Immature natural killer cell (primary cell): ENCODE measurements around the gene PSMD1. TPM values are rescaled to one million over a fixed set of nuclear protein-coding genes. Genes with fewer than 3 reads are reported as not detected.
"Not testable (repeated sequence)": the region's sequence is repeated elsewhere in the genome, so short reads cannot be mapped to it uniquely, and the experiment has no call there.

Experiments
- DNase-seq, 3 donors: peaks; one replicate each; pipeline ENCODE4 v3.0.0; 2022; ENCODE audit warnings: mixed read lengths in 1 of 3
- H3K27ac Mint-ChIP-seq, 6 donors: one replicate each; pipeline ENCODE4 v1.8.0; 2020; ENCODE audit warnings: mixed read lengths in 6 of 6, mild to moderate bottlenecking in 5 of 6, inconsistent platforms in 4 of 6, moderate library complexity in 3 of 6
- H3K27me3 Mint-ChIP-seq, 3 donors: one replicate each; pipeline ENCODE4 v1.8.0; 2020 to 2021; ENCODE audit warnings: low read depth in 3 of 3, mild to moderate bottlenecking in 3 of 3, mixed read lengths in 3 of 3, moderate library complexity in 3 of 3, inconsistent platforms in 1 of 3
- H3K36me3 Mint-ChIP-seq, 3 donors: one replicate each; pipeline ENCODE4 v1.8.0; 2020; ENCODE audit warnings: mixed read lengths in 3 of 3, inconsistent platforms in 2 of 3, mild to moderate bottlenecking in 2 of 3
- H3K4me1 Mint-ChIP-seq, 2 donors: one replicate each; pipeline ENCODE4 v1.8.0; 2020; ENCODE audit warnings: inconsistent platforms in 2 of 2, mild to moderate bottlenecking in 2 of 2, mixed read lengths in 2 of 2, moderate library complexity in 1 of 2
- H3K4me3 Mint-ChIP-seq, 5 donors: one replicate each; pipeline ENCODE4 v1.8.0; 2020; ENCODE audit warnings: mild to moderate bottlenecking in 5 of 5, mixed read lengths in 5 of 5, inconsistent platforms in 3 of 5, moderate library complexity in 3 of 5
- H3K9me3 Mint-ChIP-seq, 6 donors: one replicate each; pipeline ENCODE4 v1.8.0; 2020; ENCODE audit warnings: mild to moderate bottlenecking in 6 of 6, mixed read lengths in 6 of 6, inconsistent platforms in 4 of 6, moderate library complexity in 3 of 6
- polyA plus RNA-seq, 3 donors: library from polyadenylated mRNA; unstranded; fragments of 300-500 nt; fragmentation: Illumina TruSeq; gene quantifications; one replicate each; pipeline ENCODE4 v1.2.3, GENCODE V29; 2021

PSMD1 gene
- polyA plus RNA-seq, 3 donors from 2014 or later: 35.1 to 79.2 (median 61.0) TPM

DNA sequence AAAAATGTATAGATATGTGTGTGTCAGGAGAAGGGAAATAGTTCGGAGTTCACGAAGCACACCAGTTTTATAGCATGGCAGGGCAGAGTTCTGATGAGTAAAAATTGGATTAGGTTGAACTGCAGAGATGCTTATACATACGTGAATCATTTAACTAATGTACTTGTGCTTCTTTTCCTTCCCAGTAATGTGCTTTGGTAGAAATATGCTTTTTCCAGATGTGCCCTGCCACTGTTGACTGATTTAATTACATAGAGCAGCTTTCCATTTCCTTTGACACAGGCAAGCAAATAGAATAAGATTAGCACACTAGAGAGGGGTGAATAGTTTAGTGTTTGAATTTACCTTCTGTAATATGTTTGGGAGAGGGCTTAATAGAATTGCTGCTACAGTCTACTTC lies 112.8 kb downstream of the PSMD1 start:
- H3K4me3 Mint-ChIP-seq: no peak overlapping the region
- H3K27ac Mint-ChIP-seq: peak overlapping the region in 2 of 6 donors; percentile 6 to 16
- H3K36me3 Mint-ChIP-seq: peaks cover 19 to 55% (median 42%) of the 10 kb centered on the region in 3 donors
- H3K27me3 Mint-ChIP-seq: no peaks in the 10 kb centered on the region
- no peak for DNase-seq
- H3K9me3 Mint-ChIP-seq: no peaks in the 10 kb centered on the region
- no peaks in the 10 kb centered on the region for H3K4me1 Mint-ChIP-seq

DNA sequence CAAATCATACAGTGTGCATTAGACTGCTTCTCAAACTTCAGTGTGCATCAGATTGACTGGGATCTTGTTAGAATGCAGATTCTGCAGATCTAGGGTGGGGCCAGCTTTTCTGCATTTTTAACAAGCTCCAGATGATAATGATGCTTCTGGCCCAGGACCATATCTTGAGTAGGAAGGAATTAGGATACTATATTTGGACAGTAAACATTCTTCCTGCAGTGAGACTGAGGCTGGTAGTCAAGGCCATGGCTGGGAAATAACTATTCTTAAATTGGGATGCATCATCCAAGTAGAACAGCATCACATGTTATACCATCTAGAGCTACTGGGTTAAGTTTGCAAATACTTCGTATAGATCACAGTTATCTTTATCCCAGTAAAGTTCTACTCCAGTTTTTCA lies 113.4 kb downstream of the PSMD1 start:
- Mint-ChIP-seq H3K9me3 (no peaks in the 10 kb centered on the region), H3K4me1 (no peaks in the 10 kb centered on the region), H3K4me3 (no peak overlapping the region), H3K27ac (peak overlapping the region in 1 of 6 donors; percentile 31), H3K36me3 (peaks cover 22 to 54% (median 39%) of the 10 kb centered on the region in 3 donors), H3K27me3 (no peaks in the 10 kb centered on the region)
- no peak for DNase-seq

GRCh38 chr2:231172025-231172424 lies 115.4 kb downstream of the PSMD1 start:
- Mint-ChIP-seq H3K4me3 (no peak overlapping the region), H3K4me1 (no peaks in the 10 kb centered on the region), H3K27me3 (no peaks in the 10 kb centered on the region), H3K27ac (no peak overlapping the region), H3K9me3 (no peaks in the 10 kb centered on the region), H3K36me3 (peaks cover 29 to 55% (median 30%) of the 10 kb centered on the region in 3 donors)
- DNase-seq: no peak

DNA sequence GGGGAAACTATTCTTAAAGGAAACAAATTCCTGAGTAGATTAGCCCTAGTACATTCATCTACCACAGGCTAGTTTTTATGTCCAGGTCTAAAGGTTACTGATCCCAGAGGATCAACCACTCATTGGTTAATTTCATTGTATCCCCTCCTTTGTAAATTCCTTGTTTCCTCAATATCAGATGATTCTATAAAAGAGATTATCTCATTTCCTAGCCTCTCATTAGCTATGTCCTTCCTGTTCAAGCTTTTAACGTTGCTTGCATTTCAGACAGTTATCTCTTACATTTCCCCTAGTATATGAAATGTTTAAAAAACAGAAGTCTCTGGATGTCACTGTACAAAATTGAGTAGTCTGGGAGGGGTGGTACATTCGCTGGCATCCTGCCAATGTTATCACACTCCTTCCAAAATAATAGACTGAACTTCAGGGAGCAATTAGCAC lies 117.6 kb downstream of the PSMD1 start:
- Mint-ChIP-seq H3K9me3 (no peaks in the 10 kb centered on the region), H3K4me3 (no peak overlapping the region), H3K27me3 (peaks cover 0 to 3% (median 0%) of the 10 kb centered on the region in 3 donors), H3K4me1 (peaks cover 6 to 8% of the 10 kb centered on the region in 2 donors), H3K36me3 (peaks cover 21 to 41% (median 22%) of the 10 kb centered on the region in 3 donors), H3K27ac (peak overlapping the region in 1 of 6 donors; percentile 62)
- no peak for DNase-seq

GRCh38 chr2:231176066-231176465 lies 119.4 kb downstream of the PSMD1 start:
- peaks cover 7 to 28% (median 22%) of the 10 kb centered on the region in 3 donors for H3K36me3 Mint-ChIP-seq
- H3K27me3 Mint-ChIP-seq: peaks cover 0 to 3% (median 0%) of the 10 kb centered on the region in 3 donors
- no peak for DNase-seq
- no peaks in the 10 kb centered on the region for H3K9me3 Mint-ChIP-seq
- H3K4me1 Mint-ChIP-seq: peaks cover 17 to 19% of the 10 kb centered on the region in 2 donors
- H3K27ac Mint-ChIP-seq: peak overlapping the region in 1 of 6 donors; percentile 41
- H3K4me3 Mint-ChIP-seq: no peak overlapping the region

GRCh38 chr2:231177156-231178025 lies 120.7 kb downstream of the PSMD1 start:
- no peak overlapping the region for H3K27ac Mint-ChIP-seq
- peaks cover 18 to 19% of the 10 kb centered on the region in 2 donors for H3K4me1 Mint-ChIP-seq
- peaks cover 5 to 25% (median 22%) of the 10 kb centered on the region in 3 donors for H3K36me3 Mint-ChIP-seq
- H3K9me3 Mint-ChIP-seq: no peaks in the 10 kb centered on the region
- no peak for DNase-seq
- H3K27me3 Mint-ChIP-seq: peaks cover 0 to 3% (median 0%) of the 10 kb centered on the region in 3 donors
- no peak overlapping the region for H3K4me3 Mint-ChIP-seq

DNA sequence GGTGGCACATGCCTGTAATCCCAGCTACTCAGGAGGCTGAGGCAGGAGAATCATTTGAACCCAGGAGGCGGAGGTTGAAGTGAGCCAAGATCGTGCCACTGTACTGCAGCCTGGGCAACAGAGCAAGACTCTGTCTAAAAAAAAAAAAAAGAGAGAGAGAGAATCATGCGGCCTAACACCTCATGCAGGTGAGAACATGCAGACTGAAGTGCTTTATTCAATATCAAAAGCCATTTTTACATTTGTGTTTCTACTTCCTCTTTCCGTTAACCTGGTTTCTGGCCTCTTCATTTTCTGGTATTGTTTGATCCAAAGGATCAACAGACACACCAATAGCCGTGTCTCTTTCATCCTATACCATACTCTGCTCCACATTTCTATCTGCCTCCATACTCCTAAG lies 122.1 kb downstream of the PSMD1 start:
- Mint-ChIP-seq H3K36me3 (peaks cover 0 to 22% (median 20%) of the 10 kb centered on the region in 3 donors), H3K4me3 (peak overlapping the region in 2 of 5 donors; percentile 16 to 19), H3K27ac (peak overlapping the region in 2 of 6 donors; percentile 7 to 10), H3K4me1 (peaks cover 18 to 19% of the 10 kb centered on the region in 2 donors)
- not testable (repeated sequence) for H3K9me3 Mint-ChIP-seq, H3K27me3 Mint-ChIP-seq
- peak; percentile 11 to 37 (median 16) for DNase-seq

- DNase-seq: no peak
- Mint-ChIP-seq H3K4me3 (no peak overlapping the region), H3K27ac (peak overlapping the region in 1 of 6 donors; percentile 7), H3K9me3 (no peaks in the 10 kb centered on the region), H3K4me1 (peaks cover 18 to 19% of the 10 kb centered on the region in 2 donors), H3K27me3 (peaks cover 0 to 3% (median 0%) of the 10 kb centered on the region in 3 donors), H3K36me3 (peaks cover 0 to 3% (median 0%) of the 10 kb centered on the region in 3 donors)
Observed at GRCh38 chr2:231181860-231182512, 125.3 kb downstream of the PSMD1 start.

GRCh38 chr2:231182513-231182899 lies 125.8 kb downstream of the PSMD1 start:
- Mint-ChIP-seq H3K27ac (peak overlapping the region in 1 of 6 donors; percentile 7), H3K9me3 (no peaks in the 10 kb centered on the region), H3K27me3 (peaks cover 0 to 3% (median 1%) of the 10 kb centered on the region in 3 donors), H3K4me1 (peaks cover 18 to 19% of the 10 kb centered on the region in 2 donors), H3K4me3 (no peak overlapping the region), H3K36me3 (no peaks in the 10 kb centered on the region)
- DNase-seq: no peak

DNA sequence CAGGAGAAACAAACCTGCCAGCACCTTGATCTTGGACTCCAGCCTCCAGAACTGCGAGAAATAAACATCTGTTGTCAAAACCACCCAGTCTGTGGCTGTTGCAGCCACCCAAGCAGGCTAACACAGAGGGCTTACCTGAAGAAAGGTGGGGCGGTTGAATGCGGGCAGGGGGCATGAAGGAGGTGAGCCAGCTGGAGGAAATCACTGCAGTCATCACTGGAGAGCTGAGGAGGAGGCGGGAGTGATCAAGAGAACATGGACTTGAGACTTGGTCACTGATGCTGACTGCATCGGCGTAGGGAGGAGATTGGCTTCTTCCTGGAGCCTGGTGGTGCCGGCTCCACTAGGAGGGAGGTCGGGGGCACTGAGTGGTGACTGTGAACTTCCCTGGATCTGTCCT lies 127.2 kb downstream of the PSMD1 start:
- Mint-ChIP-seq H3K27me3 (peaks cover 2 to 4% (median 3%) of the 10 kb centered on the region in 3 donors), H3K36me3 (no peaks in the 10 kb centered on the region), H3K27ac (no peak overlapping the region), H3K4me1 (peaks cover 14 to 16% of the 10 kb centered on the region in 2 donors), H3K9me3 (no peaks in the 10 kb centered on the region), H3K4me3 (no peak overlapping the region)
- DNase-seq: no peak

DNA sequence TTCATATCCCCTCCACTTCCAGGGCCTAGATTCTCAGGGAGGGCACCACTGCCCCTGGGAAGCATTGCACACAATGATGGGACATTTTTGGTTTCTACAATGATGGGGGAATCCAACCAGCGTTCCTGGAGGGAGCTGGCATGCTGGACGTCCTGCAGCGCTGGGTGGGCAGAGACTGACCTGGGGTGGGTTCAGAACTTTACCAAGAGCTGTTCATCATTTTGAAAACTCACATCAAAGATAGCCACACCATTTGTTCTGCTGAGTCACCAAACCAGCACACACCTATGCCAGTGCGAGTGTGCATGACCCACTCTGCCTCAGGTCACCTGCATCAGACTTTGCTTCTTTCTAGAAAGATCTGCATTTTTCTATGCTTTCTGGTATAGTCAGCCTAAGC lies 127.7 kb downstream of the PSMD1 start:
- no peak overlapping the region for H3K4me3 Mint-ChIP-seq
- no peaks in the 10 kb centered on the region for H3K36me3 Mint-ChIP-seq
- peaks cover 11 to 12% of the 10 kb centered on the region in 2 donors for H3K4me1 Mint-ChIP-seq
- DNase-seq: no peak
- H3K27ac Mint-ChIP-seq: no peak overlapping the region
- H3K9me3 Mint-ChIP-seq: no peaks in the 10 kb centered on the region
- H3K27me3 Mint-ChIP-seq: peaks cover 2 to 4% (median 2%) of the 10 kb centered on the region in 3 donors

DNA sequence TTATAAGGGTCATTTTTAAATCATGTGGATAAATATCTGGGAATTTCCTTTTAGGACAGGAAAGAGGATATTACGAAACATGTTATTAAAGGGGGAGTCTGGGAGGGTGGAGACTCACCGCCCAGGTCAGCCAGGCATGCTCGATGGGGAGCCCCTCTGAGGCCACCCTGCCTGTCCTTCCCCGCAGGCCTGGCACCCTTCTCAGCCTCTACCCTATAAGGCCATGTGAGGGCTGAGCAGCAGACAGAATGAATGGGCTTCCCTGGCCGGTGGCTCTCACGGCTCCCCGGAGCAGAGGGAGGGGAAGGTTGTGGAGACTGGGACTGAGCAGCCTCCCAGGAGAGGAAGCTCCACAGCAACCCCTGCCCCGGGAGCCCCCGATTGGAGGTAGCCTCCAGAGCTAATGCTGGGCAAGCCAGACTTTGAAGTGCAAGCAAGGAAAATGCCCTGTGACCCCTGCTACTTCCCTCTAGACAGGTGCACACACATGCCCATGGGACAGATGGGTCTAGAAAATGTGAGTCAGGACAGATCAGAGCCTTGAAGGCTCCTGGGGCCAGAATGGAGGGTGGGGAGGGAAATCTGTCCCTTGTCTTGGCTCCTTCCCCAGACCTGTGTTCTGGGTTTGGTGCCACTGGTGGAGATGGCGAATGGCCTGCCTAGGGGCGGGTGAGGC lies 128.5 kb downstream of the PSMD1 start:
- DNase-seq: no peak
- Mint-ChIP-seq H3K4me3 (no peak overlapping the region), H3K4me1 (peaks cover 3% of the 10 kb centered on the region in 2 donors), H3K36me3 (no peaks in the 10 kb centered on the region), H3K27me3 (peaks cover 2 to 7% (median 2%) of the 10 kb centered on the region in 3 donors), H3K9me3 (no peaks in the 10 kb centered on the region), H3K27ac (no peak overlapping the region)

DNA sequence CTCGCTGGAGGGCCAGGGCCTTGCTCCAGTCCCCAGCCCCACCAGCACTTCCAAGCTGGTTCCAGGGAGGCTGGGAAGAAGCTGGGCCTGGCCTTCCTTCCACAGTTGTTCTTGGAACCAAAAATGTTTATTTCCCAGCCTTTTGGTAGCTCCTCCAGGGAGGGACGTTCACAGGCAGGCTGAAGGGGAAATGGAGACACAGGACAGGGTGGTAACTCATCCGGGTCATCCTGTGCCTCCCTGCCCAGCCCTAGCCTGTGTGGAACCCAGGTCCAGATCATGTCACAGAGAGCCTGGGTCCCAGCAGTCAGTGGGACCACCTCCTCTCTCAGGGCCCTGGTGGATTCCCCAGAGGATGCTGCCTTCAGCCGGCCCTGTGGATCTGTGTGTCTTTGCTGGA lies 129.2 kb downstream of the PSMD1 start:
- DNase-seq: no peak
- no peaks in the 10 kb centered on the region for H3K36me3 Mint-ChIP-seq
- H3K27ac Mint-ChIP-seq: no peak overlapping the region
- H3K27me3 Mint-ChIP-seq: peaks cover 2 to 7% (median 2%) of the 10 kb centered on the region in 3 donors
- H3K4me1 Mint-ChIP-seq: peaks cover 0 to 2% of the 10 kb centered on the region in 2 donors
- no peaks in the 10 kb centered on the region for H3K9me3 Mint-ChIP-seq
- H3K4me3 Mint-ChIP-seq: no peak overlapping the region
